Measurements from ENCODE around the gene TBX1.

- TF ChIP-seq, protein P1, sequence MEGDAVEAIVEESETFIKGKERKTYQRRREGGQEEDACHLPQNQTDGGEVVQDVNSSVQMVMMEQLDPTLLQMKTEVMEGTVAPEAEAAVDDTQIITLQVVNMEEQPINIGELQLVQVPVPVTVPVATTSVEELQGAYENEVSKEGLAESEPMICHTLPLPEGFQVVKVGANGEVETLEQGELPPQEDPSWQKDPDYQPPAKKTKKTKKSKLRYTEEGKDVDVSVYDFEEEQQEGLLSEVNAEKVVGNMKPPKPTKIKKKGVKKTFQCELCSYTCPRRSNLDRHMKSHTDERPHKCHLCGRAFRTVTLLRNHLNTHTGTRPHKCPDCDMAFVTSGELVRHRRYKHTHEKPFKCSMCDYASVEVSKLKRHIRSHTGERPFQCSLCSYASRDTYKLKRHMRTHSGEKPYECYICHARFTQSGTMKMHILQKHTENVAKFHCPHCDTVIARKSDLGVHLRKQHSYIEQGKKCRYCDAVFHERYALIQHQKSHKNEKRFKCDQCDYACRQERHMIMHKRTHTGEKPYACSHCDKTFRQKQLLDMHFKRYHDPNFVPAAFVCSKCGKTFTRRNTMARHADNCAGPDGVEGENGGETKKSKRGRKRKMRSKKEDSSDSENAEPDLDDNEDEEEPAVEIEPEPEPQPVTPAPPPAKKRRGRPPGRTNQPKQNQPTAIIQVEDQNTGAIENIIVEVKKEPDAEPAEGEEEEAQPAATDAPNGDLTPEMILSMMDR (IDR thresholded peaks at IDR 0.05) = no peak
- TF ChIP-seq ZFX (IDR thresholded peaks at IDR 0.05; ENCODE audit: borderline replicate concordance) = no peak
Measured at GRCh38 chr22:19797086-19798002, 36.8 kb downstream of the TBX1 start.

All from 22Rv1 (cell line).